ENCODE data around the gene TET1.
"Not testable (repeated sequence)": the region's sequence is repeated elsewhere in the genome, so short reads cannot be mapped to it uniquely, and the experiment has no call there.

TET1 gene

DNA sequence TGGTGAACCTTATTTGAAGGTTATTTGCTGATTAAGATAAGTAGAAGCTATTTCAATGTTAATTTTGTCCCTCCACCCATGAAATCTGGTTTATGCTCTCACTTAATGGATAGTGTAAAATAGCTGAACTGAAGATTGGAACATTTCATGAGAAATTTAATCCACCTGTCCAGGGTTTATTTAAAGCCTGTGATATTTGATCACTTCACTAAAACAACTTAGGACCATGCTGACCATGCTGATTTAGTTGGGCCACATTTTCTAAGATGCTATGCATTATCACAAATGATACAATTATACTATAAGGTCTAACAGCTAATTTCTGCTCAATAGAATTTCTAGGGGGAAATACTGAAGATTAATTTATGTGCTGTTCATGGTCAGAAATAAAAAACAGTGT lies 53.8 kb downstream of the TET1 start:
- not testable (repeated sequence) for DNase-seq

DNA sequence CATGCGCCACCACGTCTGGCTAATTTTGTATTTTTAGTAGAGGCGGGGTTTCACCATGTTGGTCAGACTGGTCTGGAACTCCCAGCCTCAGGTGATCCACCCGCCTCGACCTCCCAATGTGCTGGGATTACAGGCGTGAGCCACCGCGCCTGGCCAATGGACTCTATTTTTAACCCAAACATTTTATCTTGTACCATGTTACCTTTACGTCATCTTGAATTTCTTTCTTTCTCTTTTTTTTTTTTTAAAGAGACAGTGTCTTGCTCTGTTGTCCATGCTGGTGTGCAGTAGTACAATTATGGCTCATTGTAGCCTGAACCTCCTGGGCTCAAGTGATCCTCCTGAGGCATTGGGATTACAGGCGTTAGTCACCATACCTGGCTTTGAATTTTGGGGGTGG lies 57.6 kb downstream of the TET1 start:
- DNase-seq = not testable (repeated sequence)

DNA sequence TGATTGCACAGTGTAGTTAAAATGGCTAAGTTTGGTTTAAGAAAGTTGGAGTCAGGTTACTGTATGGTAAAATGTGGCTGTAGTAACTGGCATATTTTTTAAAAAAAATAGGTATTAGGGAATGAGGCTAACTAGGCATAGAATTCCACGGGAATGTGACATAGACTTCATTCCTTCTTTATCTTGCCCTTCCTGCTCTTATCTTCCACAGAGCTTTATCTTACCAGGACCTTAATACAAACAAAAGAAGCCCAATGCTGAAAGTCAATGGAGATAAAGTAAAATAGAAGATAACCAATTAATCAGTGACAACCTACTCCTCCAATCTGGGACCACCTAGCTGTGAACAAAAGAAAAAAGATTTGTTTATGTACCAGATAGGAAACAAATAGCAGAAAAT lies 58.1 kb downstream of the TET1 start:
- DNase-seq = no peak

DNA sequence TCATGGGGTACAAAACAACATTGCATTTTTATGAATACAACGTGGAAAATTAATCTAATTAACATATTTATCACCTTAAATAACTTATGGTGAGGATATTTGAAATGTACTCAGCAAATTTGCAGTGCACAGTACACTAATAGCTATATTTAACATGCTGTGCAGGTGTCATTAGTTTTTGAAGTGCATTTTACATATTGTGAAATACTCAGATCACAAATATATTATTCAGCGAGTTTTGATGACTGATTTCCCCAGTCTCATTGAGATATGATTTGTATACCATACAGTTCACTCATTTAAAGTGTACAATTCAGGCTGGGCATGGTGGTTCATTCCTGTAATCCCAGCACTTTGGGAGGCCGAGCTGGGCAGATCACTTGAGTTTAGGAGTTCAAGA lies 59.5 kb downstream of the TET1 start:
- no peak for DNase-seq

DNA sequence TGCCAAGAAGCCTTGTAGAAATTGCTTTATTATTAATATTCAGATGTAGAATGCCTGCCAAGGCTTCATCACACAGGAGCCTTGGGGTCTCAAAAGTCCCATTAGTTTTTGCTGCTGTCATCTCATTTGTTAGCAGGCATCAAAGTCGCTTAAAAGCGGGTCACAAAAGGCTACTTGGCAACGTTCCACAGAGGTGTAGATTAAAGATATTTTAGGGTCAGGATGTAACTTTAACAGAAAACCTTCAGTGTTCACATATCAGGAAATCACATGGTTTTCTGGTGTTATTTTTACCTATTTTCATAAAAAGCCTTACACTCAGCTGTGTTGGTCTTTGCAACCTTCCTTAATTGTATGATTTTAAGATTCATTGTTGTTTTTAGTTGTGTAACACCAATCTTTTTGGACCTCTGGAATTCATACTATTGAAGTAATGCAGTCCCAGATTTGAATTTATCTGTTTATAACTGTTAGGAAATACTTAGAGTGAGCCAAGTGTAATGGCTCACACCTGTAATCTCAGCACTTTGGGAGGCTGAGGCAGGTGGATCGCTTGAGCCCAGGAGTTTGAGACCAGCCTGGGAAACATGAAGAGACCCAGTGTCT lies 65.3 kb downstream of the TET1 start:
- DNase-seq = peak; percentile 10

DNA sequence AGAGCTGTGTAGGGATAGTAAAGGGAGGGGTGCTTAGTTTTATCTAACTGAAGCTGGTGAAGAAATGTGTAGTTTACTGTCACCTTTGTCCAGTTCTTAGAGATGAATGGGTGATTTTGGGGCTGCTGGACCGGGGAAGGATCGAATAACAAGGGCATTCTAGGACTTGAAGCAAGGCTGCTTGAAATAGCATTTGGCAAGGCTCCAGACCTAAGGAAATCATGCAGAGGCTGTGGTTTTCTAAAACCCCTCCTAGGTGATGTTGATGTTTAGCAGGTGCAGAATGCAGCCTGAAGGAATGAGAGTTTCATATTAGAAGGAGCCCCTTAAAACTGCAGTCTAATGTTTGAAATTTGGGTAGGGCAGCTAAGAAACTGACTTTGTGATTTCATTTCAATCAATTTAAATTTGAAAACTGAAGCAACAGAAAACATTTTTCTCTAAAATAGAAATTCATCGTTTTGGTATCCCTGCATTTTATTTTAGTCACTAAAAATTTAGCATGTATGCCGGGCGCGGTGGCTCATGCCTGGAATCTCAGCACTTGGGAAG lies 68.5 kb downstream of the TET1 start:
- peak; percentile 26 for DNase-seq

DNA sequence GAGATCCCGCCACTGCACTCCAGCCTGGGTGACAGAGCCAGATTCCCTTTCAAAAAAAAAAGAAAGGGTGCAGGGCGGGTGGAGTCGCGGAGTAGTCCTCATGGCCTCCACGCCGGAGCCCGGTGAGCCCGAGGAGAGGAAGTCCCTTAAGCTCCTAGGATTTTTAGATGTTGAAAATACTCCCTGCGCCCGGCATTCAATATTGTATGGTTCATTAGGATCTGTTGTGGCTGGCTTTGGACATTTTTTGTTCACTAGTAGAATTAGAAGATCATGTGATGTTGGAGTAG lies 72.1 kb downstream of the TET1 start:
- not testable (repeated sequence) for DNase-seq

DNA sequence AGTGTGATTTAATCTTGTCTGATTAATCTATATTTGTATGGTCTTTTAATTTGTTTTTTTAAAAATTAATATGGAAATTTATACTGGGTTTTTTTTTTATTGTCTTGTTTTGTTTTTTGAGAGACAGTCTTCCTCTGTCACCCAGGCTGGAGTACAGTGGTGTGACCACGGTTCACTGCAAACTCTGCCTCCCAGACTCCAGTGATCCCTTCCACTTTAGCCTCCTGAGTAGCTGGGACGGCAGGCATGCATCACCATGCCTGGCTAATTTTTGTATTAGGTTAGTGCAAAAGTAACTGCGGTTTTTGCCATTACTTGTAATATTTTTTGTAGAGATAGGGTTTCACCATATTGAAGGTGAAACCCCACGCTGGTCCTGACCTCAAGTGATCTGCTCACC lies 73.1 kb downstream of the TET1 start:
- no peak for DNase-seq

DNA sequence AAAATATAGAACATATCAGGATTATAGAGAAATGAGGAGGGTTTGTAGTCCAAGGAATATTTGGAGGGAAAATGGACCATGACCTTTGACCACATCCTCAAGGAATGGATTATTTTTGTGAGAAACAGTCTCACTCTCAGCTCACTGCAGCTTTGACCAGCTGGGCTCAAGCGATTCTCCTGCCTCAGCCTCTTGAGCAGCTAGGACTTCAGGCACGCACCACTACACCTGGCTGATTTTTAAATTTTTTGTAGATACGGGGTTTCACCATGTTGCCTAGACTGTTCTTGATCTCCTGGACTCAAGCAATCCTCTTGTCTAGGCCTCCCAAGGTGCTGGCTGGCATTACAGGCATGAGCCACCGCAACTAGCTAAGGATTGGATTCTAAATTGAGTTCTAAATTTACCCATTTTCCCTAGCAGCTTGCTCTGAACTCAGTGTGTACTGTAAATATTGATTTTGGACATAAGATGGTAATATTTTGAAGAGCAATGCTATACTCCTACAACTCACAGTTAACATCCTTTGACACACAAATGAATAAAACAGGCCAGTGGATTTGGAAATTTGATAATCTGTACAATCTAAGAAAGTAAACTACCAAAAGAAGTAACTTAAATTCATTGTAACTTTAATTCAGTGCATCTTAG lies 73.8 kb downstream of the TET1 start:
- no peak for DNase-seq

DNA sequence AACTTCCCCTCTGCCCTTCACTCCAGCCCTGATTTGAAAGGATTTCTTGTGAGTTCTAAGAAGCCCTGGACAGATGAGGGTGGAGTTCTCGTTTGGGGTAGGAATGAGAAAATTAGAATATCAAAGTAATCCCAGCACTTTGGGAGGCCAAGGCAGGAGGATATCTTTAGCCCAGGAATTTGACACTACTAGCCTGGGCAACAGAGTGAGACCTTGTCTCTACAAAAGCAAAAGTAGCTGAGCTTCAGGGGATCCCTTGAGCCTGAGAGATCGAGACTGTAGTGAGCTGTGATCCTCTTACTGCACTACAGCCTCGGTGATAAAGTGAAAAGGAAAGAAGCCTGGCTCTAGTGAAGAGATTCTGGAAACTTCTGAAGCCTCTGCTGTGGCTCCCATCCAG lies 76.2 kb downstream of the TET1 start:
- no peak for DNase-seq

DNA sequence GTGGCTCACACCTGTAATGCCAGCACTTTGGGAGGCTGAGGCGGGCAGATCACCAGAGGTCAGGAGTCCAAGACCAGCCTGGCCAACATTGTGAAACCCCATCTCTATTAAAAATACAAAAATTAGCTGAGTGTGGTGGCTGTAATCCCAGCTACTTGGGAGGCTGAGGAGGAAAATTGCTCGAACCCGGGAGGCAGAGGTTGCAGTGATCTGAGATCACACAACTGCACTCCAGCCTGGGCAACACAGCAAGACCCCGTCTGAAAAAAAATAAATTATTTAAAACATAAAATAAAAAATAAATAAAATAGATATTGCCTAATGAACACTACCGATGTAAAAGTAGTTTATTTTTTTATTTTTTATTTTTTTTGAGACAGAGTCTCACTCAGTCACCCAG lies 83.4 kb downstream of the TET1 start:
- DNase-seq = not testable (repeated sequence)

DNA sequence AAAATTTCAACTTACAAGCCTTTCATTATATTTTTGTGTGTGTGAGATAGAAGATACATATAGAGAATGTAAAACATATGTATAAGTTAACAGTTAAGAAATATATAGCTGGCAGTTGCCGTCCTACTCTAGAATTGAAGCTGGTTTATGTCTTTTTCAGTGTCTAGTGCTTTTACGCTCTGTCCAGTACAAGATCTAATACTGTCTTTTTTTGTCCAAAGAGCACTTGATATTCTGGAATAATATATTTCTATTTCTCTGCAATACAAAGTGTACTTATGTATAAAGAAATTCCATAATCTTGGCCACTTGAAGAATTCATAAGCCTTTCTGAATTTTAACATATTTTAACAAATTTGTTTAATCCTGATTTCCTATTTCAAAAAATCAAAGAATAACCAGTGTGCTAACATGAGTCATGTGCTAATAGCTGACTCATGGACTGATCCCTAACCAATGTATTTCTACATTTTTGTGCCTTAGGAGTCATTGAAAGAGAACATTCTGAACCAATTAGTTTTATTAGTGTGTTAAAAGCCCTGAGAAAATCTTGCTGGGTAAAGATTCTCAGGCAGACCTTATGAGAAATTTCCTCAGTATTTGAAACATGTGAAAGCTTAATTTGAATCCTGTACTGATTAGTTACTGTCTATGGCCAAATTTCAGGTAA lies 87.7 kb downstream of the TET1 start:
- no peak for DNase-seq

DNA sequence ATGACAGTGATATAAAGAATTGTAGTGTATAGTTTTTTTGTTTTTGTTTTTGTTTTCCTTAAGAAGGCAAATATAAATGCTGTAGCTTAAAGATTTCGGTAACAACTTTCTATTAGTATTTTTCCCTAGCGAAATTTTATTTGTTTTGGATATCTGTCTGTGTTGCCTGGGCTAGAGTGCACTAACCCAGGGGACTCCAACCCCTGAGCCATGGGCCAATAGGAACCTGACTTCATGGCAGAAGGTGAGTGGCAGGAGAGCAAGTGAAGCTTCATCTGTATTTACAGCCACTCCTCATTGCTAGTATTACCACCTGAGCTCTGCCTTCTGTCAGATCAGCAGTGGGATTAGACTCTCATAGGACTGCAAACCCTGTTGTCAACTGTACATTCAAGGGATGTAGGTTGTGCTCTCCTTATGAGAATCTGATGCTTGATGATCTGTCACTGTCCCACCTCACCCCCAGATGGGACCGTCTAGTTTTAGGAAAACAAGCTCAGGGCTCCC lies 95.5 kb downstream of the TET1 start:
- DNase-seq = no peak

DNA sequence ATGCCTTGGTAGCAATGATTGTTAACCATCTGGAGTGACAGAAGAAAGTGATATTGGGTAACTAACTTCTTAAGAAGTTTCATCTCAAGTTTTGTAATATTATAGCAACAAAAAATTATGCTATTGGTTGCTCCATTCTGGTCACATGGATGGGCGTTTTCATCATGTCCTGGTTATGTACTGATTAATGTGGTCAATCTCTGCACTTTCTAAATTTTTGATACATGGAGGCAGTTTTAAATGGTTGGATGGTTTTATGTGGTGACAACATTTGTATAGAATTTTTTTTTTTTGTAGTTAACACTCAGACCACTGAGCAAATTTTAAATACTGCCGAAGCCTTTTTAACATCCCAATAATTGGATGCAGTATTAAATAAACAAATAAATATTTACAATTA lies 105.7 kb downstream of the TET1 start:
- DNase-seq = no peak

DNA sequence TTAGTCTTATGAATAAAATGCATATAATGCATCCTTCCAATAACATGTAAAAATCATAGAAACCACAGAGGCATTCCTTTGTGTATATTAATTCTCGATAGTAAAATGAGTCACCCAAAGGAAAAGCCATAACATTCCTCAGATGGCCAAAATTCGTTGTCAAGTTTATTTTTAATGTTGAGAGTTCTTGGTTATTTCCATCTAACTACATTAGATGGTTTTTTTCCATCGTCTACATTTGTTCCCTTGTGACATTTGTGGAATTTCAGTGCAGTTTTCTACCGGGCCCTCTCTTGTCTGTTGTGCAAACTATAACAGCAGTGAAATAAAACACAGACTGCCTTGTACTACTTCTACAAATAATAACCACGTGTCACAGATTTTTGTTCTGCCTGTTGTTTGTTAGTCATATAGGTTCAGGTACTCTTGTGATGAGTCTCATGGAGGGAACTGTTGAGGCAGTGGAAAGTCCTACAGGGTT lies 106.2 kb downstream of the TET1 start:
- DNase-seq = no peak

DNA sequence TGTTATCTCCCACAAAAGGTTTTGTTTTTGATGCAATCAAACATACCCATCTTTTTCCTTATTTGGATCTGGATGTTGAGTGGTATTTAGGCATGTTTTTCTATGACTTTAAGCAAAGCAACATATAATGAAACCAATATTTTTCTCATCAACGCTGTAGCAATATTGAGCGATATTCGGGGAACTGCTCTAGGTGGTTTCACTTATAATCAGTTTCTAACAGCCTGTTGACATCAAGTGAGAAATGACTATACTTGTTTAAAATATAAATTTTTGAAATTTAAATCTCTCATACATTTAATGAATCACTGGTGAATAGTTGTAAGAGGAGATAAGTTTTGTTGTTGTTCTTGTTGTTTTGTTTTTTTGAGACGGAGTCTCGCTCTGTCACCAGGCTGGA lies 108.1 kb downstream of the TET1 start:
- no peak for DNase-seq

DNA sequence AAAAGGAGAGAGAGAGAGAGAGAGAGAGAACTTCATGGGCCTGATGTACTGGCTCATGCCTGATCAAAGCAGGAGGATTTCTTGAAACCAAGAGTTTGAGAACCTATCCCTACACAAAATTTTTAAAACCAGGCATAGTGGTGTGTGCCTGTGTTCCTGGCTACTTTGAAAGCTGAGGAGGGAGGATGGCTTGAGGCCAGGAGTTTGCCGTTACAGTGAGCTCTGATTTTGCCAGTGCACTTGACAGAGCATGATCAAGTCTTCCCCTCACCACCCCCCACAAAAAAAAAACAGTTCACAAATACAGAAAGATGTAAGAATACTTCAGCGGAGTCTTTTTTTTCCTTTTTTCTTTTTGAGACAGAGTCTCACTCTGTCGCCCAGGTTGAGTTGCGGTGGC lies 108.8 kb downstream of the TET1 start:
- DNase-seq = no peak

DNA sequence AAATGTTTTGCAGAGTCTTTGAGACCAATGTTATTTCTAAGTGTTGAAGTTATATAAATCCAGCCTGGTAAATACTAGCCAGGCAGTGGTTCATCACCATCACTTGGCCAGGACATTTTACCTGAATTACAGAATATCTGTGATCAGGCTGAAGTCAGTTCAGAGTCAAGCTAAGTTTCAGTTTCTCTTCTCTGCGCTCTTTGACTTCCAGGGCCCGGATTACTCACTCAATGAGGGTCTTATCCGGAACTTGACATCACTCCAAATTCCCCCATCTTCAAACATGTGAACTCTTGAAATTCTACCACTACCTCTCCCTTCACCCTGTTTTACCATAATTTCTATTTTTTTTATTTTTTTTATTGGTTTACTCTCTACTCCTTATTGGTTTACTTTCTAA lies 124.3 kb downstream of the TET1 start:
- peak; percentile 4 for DNase-seq

DNA sequence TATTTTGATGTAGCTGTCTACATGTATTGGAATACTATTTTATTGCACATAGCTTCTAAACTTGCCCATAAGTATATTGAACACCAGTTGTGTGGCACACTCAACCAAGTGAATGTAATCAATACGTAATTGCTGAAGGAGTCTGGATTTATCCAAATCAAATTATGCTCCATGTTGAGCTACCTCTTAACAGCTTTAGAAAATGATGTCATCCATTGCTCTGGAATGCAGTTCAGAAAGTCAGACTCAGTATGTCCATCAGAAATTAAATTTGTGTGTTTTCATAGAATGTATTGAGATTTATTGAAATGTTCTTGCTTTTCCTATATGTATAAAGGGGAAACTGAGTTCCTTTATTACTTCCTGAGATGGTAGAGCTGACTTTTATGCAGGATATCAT lies 135.9 kb downstream of the TET1 start:
- no peak for DNase-seq

DNA sequence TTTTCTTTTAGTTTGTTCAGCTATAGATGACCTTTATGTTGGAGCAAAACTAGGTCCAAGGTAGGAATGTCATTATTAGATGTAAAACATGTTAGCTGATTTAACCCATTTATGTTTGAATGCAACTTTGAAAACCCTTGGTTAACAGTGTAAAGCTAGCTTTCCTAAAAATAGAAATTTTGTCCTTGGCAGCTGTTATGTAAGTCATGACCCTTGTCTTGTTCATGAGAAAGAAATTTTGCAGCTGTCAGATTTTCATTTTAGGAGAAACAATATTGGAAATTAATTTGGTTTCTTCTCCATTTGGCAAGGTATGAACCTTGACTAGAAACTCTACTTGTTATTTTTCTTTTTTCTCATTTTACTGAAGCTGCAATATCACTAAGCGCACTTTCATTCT lies 137.0 kb downstream of the TET1 start:
- DNase-seq = no peak

DNA sequence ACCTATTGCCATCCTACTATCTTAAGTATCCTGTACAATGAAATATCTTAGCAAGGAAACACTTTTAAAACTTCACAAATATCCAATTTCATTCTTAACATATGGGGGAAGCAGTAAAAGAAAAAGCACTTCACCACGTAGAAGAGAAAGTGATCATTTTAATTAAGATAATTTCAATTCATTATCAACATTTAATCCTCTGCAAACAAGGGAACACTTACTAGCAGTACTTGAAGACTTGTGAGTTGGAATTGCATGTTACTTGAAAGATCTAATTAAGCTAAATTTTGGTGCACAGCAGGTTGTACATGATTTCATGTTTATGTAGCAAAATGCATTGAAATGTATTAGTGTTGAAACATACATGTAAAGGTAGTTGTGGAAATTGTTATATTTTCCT lies 140.1 kb downstream of the TET1 start:
- no peak for DNase-seq

DNA sequence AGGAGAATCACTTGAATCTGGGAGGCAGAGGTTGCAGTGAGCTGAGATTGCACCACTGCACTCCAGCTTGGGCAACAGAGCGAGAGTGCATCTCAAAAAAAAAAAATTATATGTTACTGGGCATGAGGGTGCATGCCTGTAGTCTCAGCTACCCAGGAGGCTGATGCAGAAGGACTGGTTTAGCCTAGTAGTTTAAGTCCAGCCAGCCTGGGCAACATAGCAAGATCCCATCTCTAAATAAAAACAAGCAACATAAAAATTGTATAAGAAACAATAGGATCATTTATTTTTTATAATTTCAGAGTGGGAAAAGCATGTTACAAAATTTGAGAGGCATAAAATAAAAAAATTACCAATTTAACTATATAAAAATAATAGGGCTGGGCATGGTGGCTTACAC lies 145.4 kb downstream of the TET1 start:
- no peak for DNase-seq

DNA sequence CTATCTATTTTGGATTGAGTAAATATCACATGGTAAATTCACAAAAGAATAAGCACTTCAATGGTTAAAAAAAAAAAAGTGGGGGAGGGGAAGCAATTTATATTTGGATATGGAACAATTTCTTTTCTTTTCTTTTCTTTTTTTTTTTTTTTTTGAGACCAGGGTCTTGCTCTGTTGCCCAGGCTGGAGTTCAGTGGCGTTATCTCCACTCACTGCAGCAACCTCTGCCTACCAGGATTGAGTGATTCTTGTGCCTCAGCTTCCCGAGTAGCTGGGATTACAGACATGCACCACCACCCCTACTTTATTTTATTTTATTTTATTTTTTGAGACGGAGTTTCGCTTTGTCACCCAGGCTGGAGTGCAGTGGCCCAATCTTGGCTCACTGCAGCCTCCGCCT lies 148.8 kb downstream of the TET1 start:
- DNase-seq = not testable (repeated sequence)

DNA sequence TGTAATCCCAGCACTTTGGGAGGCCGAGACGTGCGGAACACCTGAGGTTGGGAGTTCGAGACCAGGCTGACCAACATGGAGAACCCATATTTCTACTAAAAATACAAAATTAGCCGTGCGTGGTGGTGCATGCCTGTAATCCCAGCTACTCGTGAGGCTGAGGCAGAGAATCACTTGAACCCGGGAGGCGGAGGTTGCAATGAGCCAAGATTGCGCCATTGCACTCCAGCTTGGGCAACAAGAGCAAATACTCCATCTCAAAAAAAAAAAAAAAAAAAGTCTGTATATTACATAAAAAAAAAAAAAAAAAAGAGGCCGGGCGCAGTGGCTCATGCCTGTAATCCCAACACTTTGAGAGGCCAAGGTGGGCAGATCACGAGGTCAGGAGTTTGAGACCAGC lies 152.9 kb downstream of the TET1 start:
- not testable (repeated sequence) for DNase-seq

All from central memory CD4-positive, alpha-beta T cell (primary cell).